Measurements from ENCODE around the gene B9D1.

B9D1 gene

DNA sequence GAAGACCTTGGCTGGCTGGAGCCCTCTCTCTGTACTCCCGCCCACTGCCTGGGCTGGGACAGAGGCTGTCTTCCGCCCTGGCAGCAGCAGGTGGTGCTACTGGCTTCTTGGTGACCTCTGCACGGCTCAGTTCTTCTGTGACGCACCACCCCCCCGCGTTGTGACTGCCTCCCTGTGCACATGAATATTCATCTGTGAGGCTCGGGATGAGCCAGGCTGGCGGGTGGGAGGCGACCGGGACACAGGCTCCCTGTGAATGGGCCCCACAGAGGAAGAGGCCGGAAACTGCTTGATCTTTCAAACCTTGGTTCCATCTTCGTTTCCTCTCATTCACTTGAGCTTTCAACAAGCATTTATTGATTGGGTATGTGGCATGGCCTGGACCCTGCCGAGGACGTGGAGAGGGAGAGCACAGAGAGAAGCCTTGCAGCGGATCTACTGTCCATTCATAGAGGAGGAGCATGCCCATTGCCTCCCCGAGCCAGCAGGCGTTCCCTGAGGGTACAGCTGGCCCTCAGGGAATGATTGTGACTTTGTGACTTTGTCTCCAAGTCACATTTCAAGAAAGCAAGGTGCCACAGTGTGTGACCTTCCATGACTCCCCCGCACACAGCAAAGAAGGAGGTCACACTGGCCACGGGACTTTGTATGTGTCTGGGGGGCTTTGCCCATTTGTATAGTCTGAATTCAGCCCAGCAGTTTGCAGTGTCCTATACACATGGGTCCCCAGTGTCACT lies 45.0 kb downstream of the B9D1 start:
- no peak for DNase-seq

DNA sequence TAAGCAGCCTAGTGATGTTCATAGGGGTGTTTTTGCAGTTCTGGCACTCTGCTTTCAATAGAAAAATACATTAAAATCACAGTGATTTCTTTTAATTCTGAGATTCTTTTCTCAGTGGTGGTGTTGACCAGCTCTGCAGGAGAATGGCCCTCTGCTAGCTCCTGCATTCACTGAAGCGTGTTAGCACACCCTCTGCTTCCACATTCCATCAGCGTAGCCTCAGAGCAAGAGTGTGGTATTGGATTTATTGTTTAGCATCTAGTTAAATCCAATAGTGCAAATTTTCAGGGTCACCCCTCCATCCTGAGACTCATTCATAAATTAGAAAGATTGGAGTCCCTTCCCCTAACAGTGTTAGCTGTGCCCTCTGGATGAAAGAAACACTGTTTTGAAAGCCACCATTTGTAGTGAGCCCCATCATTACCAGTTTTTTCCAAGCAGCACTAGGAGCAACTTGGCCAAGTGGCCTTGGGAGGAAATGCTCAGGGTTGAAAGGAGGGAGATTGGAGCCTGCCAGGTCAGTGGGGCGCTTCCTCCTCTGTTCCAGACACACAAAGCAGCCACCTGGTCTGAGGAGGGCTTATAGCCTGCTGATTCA lies 45.7 kb downstream of the B9D1 start:
- no peak for DNase-seq

DNA sequence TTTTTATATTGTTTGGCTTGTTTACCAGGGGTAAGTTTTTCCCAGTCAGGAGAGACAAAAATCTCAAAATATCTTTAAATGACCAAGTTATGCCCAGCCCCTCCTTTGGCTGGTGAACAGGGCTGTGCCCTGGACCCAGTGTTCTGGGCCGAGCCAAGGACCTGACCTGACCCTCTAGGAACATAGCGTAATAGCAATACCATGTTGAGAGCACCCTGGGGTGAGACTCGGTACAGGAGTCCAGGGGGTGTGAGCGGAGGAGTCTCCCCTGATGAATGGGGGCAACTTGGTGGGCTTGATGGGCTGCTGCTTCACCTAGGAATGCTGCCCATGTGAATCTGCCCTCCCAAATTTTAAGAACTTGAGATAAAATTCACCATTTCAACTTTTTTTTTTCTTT lies 47.4 kb downstream of the B9D1 start:
- DNase-seq: no peak

DNA sequence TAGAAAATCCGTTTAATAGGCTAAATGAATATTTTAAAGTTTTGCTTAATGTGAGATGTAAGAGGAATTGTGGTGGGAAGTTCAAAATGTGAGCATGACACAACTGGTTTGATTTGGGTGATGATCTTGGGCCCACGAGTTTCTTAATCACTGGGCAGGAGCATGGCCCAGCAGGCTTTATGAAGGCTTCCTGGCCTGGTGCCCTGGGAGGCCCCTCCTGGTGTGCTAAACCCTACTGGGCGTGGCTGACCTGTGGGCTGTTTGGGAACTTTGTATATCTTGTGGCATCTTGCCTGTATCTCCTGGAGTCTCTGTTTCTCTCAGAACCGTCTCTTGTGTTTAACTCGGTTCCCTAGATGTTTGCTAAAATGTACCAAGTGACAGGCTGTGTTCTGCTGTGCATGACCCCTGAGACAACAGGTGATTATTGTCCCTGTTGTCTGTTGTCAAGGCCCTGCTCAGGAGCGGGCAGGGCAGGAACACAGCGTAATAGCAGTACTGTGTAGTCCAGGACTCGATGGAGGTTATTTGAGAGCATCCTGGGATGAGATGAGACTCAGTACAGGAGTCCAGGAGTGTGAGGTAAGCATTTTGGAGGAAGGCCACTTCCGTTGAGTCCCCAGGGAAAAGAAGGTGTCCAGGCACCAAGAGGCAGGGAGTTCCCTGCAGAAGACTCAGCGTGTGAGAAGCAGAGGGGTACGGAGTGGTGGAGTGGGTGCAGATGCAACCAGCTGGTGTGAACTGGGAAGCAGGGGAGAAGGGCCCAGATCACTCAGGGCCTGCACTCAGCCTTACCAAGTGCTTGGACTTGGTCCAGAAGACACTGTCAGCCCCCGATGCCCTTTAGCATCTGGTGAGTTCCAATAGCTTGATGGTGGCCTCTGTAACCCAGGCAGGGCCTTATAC lies 48.5 kb downstream of the B9D1 start:
- no peak for DNase-seq

DNA sequence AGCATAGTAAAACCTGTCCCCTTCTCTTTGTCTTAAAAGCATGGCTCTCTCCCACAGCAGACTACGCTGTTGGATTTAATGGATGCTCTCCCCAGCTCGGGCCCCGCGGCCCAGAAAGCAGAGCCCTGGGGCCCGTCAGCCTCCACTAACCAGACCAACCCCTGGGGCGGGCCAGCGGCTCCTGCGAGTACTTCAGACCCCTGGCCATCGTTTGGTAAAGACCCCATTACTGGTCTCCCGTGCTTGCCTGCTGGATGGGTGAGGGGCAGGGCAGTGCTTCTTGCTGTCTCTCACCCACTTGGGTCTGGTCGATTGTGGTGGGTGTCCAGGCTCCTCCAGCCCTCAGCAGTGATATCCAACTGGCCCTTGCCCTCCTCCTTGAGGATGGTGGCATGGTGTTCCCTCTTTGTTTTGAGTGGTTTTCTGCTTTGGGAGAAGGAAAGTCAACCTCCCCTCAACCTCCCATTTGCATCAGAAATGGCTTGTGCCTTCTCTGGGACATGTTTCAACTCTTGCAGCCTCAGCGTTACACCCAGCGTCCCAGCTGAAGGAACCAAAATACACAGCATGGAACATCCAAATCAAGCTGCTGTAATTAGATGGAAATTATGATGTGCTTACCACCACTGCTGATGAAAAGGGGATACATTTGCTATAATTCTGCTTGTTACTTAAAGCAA lies 49.3 kb downstream of the B9D1 start:
- DNase-seq: no peak

DNA sequence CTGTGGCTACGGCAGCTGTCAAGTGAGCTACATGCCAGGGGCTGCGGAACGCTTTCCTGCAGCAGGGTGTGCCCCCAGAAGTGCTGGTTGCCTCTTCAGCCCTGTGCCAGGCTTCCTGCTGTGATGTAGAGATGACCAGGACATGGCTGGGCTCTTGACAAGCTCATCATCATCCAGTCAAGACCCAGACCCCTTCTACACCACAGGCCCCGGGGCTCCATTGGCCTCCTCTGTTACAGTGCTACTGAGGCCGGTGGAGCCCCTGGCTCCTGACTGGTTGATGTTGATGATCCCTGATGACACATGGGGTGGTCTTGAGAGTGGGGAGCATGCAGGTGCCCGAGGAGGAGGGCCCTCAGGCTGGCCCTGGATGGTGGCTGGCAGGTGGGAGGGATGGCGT lies 50.1 kb downstream of the B9D1 start:
- DNase-seq: no peak

DNA sequence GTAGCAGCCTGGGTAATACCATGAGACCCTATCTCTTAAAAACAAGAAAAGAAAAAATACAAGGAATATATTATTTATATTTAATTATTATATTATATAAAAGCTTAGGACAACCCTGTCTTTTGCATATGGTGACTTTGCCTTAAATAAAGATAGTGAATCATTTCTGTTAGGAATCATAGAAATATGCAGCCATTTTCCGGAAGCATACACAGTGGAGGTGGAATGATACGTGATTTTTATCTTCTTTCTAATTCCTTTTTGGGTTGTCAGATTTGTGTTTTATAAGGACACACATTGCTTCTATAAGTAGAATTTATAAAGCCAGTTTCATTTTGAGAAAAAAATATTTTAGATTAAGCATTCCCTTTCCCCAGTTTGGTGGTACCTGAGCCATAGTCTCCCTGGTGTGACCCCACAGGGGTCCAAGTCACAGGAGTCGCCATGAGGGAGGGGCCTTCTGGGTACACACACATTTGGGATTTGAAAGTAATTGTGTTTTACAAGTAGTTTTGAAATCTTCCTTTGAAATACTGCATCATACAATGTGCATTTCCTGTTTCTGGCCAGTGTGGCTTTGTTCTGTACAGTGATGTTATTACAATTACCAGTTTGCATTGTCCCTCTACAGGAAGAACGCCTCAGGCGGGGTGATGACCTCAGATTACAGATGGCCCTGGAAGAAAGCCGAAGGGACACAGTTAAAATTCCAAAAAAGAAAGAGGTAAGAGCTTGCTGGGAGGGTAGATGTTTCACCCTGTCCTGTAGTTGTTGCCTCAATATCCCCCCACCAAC lies 50.9 kb downstream of the B9D1 start:
- DNase-seq: no peak

DNA sequence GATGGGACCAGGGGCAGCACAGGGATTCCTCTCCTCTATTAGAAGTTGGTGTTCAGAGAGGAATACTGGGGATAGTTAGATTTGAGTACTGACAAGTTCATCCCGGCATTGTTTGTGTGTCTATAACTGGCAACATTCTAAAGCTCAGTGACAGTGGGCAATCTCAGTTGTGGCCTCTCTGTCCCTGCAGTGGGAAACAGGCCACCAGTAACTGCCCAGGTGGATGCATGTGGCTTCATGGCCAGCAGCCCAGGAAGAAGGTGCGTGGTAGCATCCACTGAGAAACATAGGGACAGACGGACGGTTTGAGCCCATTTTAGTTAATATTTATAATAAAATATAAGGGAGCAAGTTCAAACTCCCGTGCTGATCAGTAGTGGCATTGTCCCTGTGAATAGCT lies 51.5 kb downstream of the B9D1 start:
- DNase-seq: no peak

DNA sequence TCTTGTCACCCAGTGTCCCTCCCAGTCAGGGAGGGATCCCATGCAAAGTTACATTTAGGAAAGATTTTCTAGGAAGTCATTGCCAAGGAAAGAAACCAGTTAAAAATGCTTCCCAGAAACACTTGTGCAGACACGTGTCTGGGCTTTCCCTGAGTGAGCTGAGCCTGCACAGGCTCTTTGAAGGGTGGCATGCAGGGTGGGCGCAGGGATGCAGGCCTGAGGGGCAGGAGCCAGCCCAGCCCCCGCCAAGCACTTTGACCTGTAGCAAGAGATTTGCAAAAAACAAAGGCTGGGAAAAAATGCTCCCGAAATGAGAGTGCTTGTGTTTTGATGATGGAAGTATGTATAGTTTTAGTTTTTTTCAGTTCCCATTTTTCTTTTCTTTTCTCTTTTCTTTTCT lies 52.4 kb downstream of the B9D1 start:
- no peak for DNase-seq

DNA sequence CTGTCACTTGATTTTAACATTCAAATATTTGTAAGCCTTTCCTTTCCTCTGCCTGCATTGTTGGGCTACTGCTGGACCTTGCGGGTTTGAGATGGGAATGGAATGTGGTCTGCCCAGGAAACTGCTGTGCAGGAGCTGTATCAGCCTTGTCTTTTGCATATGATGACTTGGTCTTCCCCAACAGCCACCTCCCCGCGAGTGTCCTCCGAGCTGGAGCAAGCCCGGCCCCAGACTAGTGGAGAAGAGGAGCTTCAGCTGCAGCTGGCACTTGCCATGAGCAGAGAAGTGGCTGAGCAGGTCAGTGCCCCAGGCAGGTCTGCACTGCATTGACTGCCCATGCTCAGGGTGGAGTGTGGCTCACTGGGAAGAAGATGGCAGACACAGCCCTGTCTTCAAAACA lies 52.8 kb downstream of the B9D1 start:
- DNase-seq: no peak

DNA sequence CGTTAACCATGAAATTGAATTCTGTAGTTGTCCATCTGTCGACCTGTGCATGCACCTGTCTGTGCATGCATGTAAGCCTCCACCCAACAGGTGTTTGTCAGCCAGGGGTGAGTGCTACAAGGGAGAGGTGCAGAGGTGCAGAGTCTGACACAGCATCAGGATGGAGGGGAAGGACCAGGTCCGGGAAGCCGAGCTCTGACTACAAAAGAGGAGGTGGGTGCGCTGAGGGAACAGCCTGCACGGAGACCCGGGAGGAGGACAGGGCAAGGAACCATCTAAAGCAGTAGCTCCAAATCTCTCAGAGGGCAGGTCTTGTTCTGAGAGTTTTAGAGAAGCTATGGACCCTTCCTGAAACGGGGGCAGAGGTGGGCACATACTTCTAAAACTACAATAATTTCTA lies 54.1 kb downstream of the B9D1 start:
- DNase-seq: no peak

DNA sequence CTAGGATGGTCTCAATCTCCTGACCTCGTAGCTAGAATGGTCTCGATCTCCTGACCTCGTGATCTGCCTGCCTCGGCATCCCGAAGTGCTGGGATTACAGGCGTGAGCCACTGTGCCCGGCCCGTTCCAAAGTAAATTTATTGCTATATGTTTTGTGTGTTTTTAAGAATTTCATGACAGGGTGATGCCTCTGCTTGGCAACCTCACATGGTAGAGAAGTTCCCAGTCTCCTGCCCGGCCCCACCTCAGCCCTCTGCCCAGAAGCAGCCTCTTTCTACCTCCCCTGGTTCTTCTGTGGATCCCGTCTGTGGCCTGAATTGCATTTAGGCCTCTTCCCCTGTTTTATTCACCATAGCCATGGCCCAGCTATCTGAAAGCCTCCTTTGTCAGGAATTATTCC lies 55.0 kb downstream of the B9D1 start:
- DNase-seq: no peak

DNA sequence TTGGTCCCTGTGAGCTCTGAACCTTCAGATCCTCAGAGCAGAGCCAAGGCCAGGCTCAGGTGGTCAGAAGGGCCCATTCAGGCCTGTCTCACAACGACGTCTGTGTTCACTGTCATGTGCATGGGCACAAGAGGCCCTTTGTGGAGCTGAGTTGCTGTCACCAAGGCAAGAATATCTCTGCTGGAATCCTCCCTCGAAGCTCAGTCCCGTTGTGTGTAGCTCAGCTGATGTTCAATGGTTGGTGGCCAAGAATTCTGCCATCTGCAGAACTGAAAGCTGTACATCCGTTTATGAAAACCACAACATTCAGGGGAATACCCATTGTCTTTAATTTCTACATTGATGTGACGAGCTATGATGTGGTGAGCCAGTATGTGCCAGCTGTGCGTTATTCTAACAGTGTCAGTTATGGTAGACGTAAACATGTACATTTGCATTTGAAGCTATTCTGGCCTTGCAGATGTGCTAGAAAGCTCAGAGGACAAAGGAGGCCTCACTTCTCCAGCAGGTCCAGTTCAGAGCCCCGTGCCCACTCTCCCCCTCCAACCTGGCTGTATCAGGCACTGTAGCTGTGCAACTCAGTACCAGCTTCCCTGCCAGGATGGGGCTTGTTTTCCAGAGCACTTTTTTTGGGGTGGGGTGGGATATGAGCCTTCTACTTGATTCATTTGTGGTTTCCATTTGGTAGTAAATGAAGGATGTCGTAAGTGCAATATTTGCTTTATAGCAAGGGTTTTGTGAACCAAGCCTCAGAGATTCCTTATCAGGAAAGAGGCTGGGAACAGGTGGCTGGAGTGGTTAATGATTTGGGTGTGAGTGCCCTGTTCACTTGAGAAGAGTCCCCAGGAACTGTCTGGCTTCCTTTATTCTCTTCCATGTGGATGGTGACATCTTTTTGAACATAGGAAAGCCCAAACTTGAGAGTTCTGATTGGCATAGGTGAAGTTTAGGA lies 56.1 kb downstream of the B9D1 start:
- DNase-seq: no peak

DNA sequence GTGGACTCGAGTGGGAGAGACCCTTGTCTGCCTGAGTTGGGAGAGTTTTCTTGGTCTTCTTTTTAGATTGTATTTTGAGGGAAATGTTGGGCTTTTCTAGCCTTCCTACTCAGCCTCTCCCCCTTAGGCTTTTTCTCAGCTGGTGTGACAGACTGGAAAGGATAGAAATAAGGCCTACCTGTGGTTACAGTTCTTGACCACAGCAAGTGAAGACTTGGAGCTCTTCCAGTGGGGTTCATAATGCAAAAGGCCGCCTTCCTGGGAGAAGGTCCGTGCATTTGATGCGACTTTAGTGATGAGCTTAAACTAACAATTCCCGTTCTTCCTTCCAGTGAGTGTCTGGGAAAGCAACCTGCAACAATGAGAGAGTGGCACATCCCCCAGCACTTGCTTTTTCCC lies 56.8 kb downstream of the B9D1 start:
- no peak for DNase-seq

DNA sequence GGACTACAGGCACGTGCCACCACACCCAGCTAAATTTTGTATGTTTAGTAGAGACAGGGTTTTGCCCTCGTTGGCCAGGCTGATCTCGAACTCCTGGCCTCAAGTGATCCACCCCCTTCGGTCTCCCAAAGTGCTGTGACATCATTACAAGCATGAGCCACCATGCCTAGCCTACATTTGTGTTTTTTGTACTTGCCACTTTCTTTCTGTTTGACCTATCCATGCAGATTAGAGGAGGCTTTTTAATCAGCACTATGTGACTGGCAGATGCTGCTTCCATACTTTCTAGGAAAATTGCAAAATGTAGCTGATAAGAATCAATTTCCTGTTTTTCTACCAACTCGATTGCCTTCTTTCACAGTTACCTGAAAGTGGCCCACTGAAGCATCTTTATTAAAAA lies 57.3 kb downstream of the B9D1 start:
- DNase-seq: no peak

DNA sequence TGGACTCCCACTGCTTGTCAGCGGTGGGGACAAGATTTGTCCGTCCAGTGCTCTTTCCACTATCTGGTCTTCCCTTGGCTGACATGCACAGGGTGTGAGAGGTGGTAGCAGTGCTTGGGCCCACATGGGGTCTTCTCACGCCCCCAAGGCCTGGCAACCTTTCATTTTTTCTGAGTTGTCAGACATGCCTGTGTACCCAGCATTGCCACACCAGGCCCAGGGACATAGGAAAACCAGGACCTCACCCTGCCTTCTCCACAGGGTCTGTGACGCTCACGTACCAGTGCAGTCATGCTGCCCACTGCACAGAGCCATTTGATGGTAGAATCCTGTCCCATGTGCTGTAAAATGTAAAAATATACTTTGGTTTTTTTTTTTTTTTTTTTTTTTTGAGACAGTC lies 57.8 kb downstream of the B9D1 start:
- DNase-seq: no peak

DNA sequence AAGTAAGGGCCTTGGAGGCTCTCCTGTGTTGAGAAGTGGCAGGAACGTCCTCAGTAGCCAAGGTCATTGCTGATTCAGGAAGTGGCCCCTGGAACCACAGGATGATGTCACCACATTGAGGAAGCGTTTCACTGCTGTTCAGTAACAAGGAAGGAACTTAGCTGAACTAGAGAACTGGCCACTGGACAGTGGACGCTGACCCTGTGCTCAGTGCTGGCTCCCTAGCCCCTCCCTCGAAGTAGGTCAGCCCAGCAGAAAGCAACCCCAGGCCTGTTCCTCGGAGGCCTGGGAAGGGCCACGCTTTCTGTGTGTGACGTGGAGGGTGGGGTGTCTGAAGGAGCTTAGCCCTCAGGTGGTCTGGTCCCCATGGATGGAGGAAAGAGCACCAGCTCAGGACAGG lies 58.3 kb downstream of the B9D1 start:
- no peak for DNase-seq

DNA sequence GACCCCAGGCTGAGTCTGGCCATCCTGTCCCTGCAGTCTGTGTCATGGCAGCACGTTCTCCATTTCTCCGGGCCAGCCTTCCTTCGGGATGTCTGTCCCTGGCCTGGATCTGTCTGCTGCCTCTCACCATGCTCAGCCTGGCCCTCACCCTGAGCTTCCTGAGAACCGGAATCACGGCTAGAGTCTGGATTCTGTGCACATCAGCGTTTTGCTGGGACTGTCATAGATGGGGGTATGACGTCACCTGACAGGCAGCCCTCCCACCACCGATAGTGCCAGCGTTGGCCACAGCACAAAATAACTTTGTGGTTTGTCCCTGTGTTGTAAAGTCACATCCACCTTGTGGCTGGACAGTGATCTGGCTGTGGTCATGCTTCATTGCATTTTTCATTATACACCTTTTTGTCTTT lies 59.2 kb downstream of the B9D1 start:
- no peak for DNase-seq

DNA sequence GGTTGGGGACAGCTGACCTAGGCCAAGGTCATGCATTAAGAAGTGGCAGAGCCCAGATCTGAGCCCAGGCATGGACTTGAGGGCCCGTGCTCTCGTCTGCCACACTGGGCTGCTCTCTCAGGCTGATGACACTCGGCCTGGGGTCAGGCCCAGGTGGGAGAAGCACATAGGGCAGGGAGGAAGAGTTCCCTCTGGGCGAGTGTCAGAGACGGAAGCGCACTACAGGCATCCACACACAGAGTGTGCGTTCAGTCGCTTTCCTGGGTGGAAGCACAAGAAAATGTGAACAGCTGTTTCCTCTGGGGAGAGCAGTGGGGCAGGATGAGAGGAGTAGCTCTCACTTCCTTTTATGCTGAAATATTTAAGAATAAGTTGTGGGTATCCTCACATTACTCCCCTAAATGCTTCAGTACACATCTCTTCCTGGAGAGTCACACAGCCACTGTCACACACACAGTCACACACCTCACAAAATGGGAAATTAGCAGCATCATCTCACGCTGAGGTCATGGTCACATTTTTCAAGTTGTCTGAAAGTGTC lies 59.7 kb downstream of the B9D1 start:
- no peak for DNase-seq

DNA sequence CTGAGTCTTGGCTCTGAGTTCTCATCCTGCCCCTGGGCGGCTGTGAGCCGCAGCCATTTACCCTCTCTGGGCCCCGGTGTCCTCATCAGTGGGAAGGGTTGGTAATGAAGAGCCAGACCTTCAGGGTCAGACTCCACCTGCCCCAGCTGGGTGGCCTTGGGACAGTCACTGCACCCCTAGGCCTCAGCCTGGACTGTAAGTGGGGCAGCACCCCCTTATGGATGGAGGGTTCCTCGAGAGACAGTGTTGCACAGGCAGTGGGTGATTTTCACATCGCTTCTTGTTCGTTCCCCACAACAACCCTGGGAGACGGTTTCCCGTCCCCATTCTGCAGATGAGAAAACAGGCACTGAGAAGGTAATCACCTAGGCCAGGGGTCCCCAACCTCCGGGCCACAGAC lies 60.5 kb downstream of the B9D1 start:
- DNase-seq: no peak

Data from cortex of kidney (tissue), 1 donor.